Activated CD8-positive, alpha-beta memory T cell treated with anti-CD3 and anti-CD28 coated beads for 36 hours (primary cell): ENCODE measurements around the gene TFR2. TPM values are rescaled to one million over a fixed set of nuclear protein-coding genes. Genes with fewer than 3 reads are reported as not detected.

ENCODE experiments used
- CTCF ChIA-PET: fragments of 350-600 bp; sonication (Branson Sonifier 250); formaldehyde crosslinking; loops from one replicate; lab custom pipeline; 2021; ENCODE audit warnings: antibody characterized with exemption; lab: Charles Lee
- POLR2A ChIA-PET: fragments of 350-600 bp; sonication (Branson Sonifier 250); formaldehyde crosslinking; loops from one replicate; lab custom pipeline; 2021; ENCODE audit warnings: antibody characterized with exemption; lab: Charles Lee
- total RNA-seq, 2 experiments: library from RNA; stranded (reverse); gene quantifications; one replicate each; pipeline ENCODE4 v1.2.3, GENCODE V29; 2021

The TFR2 gene
- total RNA-seq, 2 experiments from 2014 or later = 17.7 to 21.8 TPM

DNA sequence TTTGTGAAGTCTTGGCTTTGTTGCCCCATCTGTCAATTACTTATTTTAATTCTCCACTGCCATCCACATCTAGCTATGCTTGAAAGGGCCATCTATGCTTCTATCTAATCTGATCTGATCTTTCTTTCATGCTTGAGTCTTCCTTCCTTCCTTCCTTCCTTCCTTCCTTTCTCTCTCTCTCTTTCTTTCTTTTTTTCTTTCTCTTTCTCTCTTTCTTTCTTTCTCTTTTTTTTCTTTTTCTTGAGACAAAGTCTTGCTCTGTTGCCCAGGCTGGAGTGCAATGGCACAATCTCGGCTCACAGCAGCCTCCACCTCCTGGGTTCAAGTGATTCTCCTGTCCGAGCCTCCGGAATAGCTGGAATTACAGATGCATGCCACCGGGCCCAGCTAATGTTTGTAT, 11.3 kb downstream of the TFR2 start:
- ChIA-PET CTCF (interaction anchor here (1.3 to 3.5 kb wide), 3 partner anchors 11 to 61 kb away, joined by 3 to 17 read pairs (median 5); partner anchors contain the start of gene TFR2), POLR2A (interaction anchor here (0.6 kb wide), 1 partner anchor 499 kb away, joined by 11 read pairs; no protein-coding TSS in a partner anchor)

DNA sequence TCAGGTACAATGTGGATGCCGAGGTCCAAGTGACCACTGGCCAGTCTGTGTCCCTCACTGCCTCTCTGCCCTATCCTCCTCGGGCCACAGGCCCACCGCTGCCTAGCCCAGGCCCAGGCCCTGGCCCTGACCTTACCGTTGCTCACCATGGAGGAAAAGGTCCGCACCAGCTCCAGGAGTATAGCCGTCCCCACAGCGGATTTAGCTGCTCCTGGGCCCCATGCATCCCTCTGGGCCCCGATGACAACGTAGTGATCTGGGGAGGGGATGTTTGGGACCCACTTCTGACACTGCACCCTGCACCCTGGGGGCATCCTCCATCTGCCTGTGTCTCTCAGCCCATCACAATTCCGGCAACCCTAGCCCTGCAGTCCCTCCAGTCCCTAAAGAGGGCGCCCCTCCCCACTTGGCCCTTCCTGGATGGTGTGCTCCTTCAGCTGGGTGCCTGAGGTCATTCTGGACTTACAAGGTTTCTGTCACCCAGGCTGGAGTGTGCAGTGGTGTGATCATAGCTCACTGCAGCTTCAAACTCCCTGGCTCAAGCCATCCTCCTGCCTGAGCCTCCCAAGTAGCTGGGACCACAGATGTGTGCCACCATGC, 12.1 kb downstream of the TFR2 start:
- POLR2A ChIA-PET = interaction anchor here (0.6 kb wide), 1 partner anchor 40 kb away, joined by 3 read pairs; no protein-coding TSS in a partner anchor
- CTCF ChIA-PET = interaction anchor here (1.2 to 1.6 kb wide), 3 partner anchors 12 to 61 kb away, joined by 3 to 6 read pairs (median 5); partner anchors contain the start of gene TFR2

DNA sequence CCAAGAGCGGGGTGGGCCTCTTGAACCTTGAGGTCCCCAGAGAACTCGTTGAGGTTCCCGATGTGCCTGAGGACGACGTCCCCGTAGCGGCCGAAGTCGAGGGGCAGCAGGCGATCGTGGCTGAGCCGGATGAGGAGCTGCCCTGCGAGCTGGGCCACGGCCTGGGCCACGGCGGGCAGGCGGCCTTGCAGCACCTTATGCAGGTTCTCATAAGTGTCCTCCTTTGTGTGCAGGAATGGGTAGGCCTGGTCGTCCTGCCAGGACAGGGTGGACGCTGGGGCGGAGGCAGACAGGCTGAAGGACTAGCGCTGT, 14.2 kb downstream of the TFR2 start:
- ChIA-PET POLR2A (interaction anchor here (2.3 kb wide), 1 partner anchor 14 kb away, joined by 23 read pairs; the partner anchor contains the start of gene MOSPD3), CTCF (interaction anchor here (0.5 kb wide), 2 partner anchors 24 to 189 kb away, joined by 3 to 4 read pairs; no protein-coding TSS in a partner anchor)

DNA sequence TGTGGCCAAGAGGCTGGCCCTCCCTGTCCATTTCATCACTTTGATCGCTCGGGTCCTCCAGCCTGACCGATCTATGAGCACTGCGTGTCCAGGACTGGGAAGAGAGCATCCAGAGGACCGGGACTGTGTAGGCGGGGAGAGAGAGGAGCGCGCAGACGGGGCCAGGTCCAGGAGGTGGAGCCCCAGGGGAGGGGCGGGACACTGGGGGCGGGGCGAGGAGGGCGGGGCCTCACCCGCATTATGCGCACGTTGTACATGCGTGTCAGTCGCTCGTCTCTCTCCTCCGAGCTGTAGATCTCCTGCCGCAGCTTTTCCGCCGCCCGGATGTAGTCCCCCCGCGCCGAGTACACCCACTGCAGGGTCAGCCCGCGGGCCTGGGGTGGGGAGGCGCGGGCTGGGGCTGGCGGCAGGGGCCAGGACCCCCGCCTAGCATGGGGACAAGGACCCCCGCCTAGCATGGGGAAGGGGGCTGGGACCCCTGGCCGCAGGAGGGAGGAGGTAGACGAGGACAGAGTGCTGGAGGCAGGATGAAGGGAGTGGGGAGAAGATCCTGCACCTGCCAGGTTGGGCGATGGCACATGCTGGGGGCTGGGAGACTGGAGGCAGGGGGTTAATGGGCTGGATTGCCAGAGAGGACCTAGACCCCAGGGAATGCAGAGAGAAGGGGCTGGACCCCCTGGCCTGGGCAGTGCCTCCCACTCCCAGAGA, 14.7 kb downstream of the TFR2 start:
- ChIA-PET CTCF (interaction anchor here (0.5 to 1.8 kb wide), 7 partner anchors 10 to 190 kb away, joined by 3 to 5 read pairs (median 3); partner anchors contain the start of genes MOSPD3 and POP7), POLR2A (interaction anchor here (0.6 to 2.3 kb wide), 4 partner anchors 12 to 37 kb away, joined by 3 to 23 read pairs (median 4); partner anchors contain the start of gene MOSPD3)

DNA sequence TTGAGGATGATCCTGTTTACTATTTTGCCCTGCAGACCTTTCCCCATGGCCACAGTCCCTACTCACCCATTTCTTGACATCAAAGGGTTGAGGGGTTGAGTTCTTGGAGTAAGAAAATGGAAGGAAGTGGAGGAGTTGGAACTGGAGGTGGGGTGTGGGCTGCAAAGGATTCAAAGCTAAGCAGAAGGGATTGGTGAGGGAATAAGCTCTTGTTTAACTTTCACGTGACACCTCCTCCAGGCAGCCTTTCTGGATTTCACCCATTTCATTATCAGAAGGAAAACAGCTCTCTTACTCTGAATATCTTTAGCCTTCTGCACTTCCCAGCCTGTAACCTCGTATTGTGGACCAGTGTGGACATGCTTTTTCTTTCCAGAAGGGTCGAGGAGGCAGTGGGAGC, 15.3 kb downstream of the TFR2 start:
- CTCF ChIA-PET = interaction anchor here (0.8 to 1.8 kb wide), 5 partner anchors 9 to 80 kb away, joined by 3 to 5 read pairs (median 3); partner anchors contain the start of genes MOSPD3 and POP7
- POLR2A ChIA-PET = interaction anchor here (0.6 to 2.3 kb wide), 5 partner anchors 8 to 36 kb away, joined by 3 to 23 read pairs (median 3); partner anchors contain the start of gene MOSPD3

DNA sequence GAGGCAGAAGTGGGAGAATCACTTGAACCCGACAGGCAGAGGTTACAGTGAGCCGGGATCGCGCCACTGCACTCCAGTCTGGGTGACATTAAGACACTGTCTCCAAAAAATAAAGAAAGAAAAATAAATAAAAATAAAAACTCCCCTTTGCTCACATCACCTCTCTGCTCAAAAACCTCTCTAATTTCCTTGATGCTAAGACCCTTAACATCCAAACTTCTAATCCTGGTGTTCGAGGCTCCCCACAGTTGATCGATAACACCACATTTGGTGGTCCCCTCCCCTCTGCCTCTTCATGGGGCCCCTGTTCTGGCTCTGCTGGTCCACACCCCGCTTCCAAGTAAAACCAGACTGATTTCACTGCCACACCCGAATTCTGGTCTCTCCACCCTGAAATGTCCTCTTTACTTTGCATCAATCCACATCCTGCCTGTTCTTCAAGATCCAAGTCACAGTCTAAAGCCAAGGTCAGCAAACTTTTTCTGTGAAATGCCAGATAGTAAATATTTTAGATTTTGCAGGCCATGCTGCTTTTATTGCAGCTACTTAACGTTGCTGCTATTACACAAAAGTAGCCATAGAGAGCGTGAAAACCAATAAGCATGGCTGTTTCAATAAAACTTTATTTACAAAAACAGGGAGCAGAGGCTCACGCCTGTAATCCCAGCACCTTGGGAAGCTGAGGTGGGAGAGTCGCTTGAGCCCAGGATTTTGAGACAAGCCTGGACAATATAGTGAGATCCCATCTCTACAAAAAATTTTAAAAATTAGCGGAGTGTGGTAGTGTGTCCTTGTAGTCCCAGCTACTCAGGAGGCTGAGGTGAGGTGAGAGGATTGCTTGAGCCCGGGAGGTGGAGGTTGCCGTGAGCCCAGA, 17.2 kb downstream of the TFR2 start:
- CTCF ChIA-PET = interaction anchor here (0.6 to 1.0 kb wide), 2 partner anchors 9 to 11 kb away, joined by 3 read pairs; no protein-coding TSS in a partner anchor
- POLR2A ChIA-PET = interaction anchor here (0.6 kb wide), 3 partner anchors 46 to 589 kb away, joined by 3 read pairs; no protein-coding TSS in a partner anchor

DNA sequence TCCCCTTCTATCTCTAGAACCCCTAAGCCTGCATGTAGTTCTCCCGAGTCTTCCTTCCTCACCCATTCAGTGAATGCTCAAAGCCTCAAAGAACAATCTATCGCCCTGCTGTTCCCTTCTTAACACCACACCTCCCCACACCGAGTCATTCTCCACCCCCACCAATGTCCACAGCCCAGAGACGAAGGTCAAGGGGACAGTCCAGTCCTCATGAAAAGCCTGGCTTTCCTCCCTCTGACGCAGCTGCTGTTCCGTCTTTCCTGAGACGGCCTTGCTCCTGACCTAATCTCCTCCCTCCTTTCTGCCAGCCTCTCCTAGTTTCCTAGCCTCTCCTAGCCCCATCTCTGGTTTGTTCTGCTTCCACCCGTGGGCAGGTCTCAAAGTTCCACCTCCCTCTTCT, 19.8 kb downstream of the TFR2 start:
- ChIA-PET CTCF (interaction anchor here (1.7 kb wide), 1 partner anchor 9 kb away, joined by 4 read pairs; the partner anchor contains the start of gene MOSPD3), POLR2A (no interaction called here)

DNA sequence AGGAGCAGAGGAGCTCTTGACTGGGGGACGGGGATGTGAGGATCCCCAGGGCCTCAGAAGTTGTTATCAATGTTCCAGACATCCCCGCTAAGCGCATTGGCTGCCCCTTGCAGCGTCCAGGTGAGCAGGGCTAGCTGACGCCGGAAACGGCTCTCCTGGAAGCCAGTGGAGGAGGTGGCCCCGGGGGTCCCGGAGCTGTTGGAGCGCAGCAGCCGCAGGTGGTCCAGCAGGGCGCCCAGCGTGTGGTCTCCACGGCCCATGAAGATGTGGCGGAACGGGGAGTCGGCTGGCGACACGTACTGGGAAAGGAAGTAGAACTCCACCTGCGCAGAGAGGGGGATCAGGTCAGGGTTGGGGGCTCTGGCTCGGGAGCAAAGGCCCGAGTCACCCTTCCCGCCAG, 20.5 kb downstream of the TFR2 start:
- POLR2A ChIA-PET = no interaction called here
- CTCF ChIA-PET = interaction anchor here (1.4 to 1.7 kb wide), 2 partner anchors 8 to 171 kb away, joined by 3 to 4 read pairs; partner anchors contain the start of gene MOSPD3

DNA sequence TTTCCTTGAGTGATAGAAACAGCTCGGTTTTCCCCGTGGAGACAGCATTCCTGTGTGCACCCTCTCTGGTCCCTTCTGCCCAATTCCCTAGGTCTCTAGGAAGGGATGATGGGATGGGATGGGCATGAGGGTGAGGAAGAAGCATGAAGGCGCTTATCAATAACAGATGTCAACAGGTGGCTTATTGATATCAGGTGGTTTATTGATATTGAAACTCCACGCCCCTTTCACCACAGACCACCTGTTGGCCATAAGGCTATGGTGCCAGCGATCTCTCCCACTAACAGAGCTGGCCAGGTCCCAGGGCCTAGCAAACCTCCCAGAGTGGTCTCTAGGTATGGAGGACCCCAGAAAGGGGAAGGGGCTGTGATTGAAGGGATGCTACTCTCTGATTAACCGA, 21.1 kb downstream of the TFR2 start:
- ChIA-PET POLR2A (no interaction called here), CTCF (interaction anchor here (1.4 kb wide), 1 partner anchor 170 kb away, joined by 3 read pairs; no protein-coding TSS in a partner anchor)

DNA sequence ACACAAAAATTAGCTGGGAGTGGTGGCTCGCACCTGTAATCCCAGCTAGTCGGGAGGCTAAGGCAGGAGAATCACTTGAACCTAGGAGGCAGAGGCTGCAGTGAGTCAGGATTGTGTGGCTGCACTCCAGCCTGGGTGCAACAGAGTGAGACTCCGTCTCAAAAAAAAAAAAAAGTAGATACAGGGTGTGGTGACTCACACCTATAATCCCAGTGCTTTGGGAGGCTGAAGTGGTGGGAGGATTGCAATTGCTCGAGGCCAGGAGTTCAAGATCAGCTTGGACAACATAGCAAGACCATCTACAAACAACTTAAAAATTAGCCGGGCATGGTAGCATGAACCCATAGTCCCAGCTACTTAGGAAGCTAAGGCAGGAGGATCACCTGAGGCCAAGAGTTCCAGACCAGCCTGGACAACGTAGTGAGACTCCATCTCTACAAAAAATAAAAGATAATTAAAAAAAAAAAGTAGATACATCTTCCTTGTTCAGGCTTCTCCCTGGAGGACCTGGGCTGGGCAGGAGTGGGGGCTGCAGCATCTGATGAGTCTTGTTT, 27.0 kb downstream of the TFR2 start:
- ChIA-PET POLR2A (interaction anchor here (0.7 to 1.0 kb wide), 3 partner anchors 8 to 18 kb away, joined by 3 to 4 read pairs (median 4); no protein-coding TSS in a partner anchor), CTCF (interaction anchor here (0.7 to 2.5 kb wide), 5 partner anchors 29 to 103 kb away, joined by 3 to 11 read pairs (median 3); partner anchors contain the start of genes FBXO24 and LRCH4)

DNA sequence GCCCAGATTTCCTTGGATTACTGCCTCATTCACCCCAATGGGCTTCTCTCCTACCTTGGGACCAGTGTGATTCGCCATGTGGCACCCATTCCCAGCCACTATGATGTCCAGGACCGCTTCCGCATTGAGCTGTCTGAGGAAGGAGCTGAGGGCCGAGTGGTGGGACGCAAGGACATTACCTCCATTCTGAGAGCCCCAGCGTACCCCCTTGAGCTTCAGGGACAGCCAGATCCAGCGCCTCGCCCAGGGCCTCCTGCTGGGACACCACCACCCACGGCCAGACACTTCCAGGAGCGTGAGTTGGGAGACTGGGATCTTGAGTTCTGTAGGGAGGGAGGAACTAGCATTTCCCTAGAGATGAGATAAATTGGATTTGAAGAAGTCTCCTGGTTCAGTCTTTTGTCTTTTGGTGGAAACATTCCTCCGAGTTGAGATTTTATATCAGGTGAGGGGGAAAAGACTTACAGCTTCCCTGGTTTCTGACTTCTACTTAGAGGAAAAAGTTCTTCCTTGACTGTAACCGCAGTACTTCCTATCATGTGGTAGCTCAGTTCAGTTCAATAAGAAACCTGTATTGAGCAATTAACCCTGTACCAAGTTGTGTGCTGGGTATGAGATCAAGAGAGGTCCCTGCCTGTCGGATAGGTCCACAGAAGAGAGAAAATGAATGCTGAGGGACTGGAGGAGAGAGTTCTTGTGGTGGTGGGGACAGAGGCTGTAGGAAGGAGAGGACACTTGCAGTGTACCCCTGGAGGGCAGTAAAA, 27.8 kb downstream of the TFR2 start:
- ChIA-PET CTCF (interaction anchor here (1.0 to 2.5 kb wide), 9 partner anchors 10 to 92 kb away, joined by 3 to 17 read pairs (median 8); partner anchors contain the start of genes FBXO24, LRCH4 and POP7), POLR2A (interaction anchor here (0.7 to 2.8 kb wide), 5 partner anchors 7 to 92 kb away, joined by 4 to 23 read pairs (median 10); partner anchors contain the start of genes FBXO24, LRCH4 and POP7)

DNA sequence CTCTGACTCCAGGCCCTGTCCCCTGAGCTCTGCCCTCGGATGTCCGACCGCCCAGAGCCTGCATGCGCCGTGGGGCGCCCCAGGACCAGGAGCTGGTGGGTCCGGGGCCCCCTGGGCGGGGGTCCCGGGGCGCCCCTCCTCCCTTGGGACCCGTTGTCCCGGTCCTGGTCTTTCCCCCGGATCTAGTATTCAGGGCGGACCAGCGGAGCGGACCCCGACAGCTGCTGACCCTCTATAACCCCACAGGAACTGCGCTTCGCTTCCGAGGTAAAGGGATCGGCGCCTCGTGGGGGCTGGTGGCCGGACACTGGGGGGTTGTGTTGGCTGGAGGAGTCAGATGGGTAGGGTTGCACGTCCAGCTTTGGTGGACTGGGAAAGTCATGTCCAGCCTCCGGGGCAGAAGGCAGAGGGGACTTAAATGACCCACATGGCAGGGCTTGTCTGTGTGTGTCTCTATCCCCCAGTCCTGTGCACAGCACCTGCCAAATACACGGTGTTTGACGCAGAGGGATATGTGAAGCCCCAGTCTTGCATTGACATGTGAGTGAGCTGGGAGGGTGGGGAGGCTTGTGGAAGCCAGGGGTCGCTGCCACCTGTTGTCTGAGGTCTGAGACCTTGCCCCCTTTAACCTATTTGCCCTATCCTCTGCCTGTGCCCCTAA, 28.5 kb downstream of the TFR2 start:
- CTCF ChIA-PET = interaction anchor here (0.9 to 2.5 kb wide), 14 partner anchors 9 to 92 kb away, joined by 3 to 17 read pairs (median 6); partner anchors contain the start of genes FBXO24, LRCH4 and POP7

DNA sequence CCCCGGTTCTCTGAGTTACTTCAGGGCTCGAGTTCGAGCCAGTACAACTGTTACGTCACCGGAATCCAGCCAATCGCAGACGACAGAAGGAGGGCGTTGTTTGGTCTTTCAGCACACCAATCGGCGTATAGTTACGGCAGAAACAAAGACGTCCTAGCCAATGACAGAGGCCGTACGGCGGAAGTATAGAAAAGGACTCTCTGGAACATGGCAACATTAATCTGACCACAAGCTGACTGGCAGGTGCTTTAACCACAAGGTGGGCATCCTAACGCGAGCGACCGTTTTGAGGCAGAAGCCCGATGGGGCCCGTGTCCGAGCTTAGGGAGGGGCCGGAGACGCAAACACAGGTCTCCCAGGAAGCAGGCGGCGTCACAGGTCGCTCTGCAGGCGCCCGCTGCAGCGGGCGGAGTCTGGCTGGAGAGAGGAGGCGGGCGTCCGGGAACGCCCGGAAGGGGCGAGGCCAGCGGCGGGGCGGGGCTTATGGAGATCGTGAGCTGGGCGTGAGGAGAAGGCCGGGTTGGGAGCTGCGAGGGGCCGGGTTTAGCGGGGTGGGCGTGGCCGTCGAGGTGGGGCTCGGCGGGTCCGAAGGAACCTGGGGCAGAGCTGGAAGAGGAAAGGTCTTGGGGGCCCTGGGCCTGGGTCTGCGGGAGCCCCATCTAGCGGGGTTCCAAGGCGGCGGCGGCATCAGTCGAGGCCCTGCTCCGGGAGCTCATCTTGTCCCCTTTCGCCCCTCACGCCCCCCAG, 29.2 kb downstream of the TFR2 start, which contains the start of gene MOSPD3:
Gene MOSPD3, plus strand, starts transcription at position 558 of the 747 bp plus-strand sequence. CDS start 252 bp downstream, outside the sequence.
- CTCF ChIA-PET = interaction anchor here (0.6 to 2.5 kb wide), 15 partner anchors 9 to 531 kb away, joined by 3 to 17 read pairs (median 5); partner anchors contain the start of genes FBXO24, LRCH4 and POP7
- POLR2A ChIA-PET = interaction anchor here (0.8 to 2.8 kb wide), 7 partner anchors 14 to 183 kb away, joined by 3 to 23 read pairs (median 10); partner anchors contain the start of genes FBXO24, LRCH4 and POP7

More for the DNA sequence above, 28.5 kb downstream of the TFR2 start:
- POLR2A ChIA-PET = interaction anchor here (0.8 to 2.8 kb wide), 6 partner anchors 13 to 184 kb away, joined by 3 to 23 read pairs (median 10); partner anchors contain the start of genes FBXO24, LRCH4 and POP7

DNA sequence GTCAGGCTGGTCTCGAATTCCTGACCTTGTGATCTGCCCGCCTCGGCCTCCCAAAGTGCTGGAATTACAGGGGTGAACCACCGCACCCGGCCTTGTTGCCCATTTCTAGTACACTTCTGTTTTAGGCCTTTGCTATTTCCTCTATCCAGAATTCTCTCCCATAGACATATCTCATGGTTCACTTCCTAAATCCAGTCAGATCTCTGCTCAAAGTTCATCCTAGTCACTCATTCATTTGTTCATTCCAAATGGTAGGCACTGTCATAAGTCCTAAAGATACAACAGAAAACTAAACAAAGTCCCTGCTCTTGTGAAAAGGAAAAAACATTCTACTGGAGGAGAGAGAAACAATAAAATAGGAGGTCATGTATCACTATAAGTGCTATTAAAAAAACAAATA, 31.4 kb downstream of the TFR2 start:
- POLR2A ChIA-PET = interaction anchor here (1.5 kb wide), 1 partner anchor 26 kb away, joined by 4 read pairs; no protein-coding TSS in a partner anchor

DNA sequence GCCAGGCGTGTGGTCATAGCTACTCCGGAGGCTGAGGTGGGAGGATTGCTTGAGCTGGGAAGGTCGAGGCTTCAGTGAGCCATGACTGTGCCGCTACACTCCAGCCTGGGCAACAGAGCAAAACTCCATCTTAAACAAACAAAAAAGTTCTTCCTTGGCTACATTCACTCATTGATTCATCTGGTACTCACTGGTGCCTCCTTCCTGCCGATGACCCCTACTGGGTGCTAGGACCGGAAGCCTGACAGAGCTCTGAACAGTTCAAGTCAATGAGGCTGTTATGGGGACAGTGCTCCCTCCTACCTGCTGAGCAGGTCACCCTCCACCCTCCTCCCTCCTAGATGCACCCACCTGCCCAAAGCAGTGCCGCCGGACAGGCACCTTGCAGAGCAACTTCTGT, 34.2 kb downstream of the TFR2 start:
- POLR2A ChIA-PET = interaction anchor here (1.1 kb wide), 1 partner anchor 25 kb away, joined by 5 read pairs; no protein-coding TSS in a partner anchor
- CTCF ChIA-PET = interaction anchor here (0.6 to 3.3 kb wide), 4 partner anchors 19 to 85 kb away, joined by 3 to 10 read pairs (median 3); no protein-coding TSS in a partner anchor

More for the DNA sequence above, 31.4 kb downstream of the TFR2 start:
- CTCF ChIA-PET = no interaction called here
